B cell (primary cell): ENCODE results near the gene DACT2. TPM values are rescaled to one million over a fixed set of nuclear protein-coding genes. Genes with fewer than 3 reads are reported as not detected.

Source experiments
- ATAC-seq: fragments of 200-7000 bp; cut with Tn5 transposase; one replicate; pipeline ENCODE4 v1.10.0; 2021; ENCODE audit warnings: low read depth, mild to moderate bottlenecking, moderate number of reproducible peaks, moderate library complexity
- CTCF ChIA-PET: fragments of 350-600 bp; sonication (Branson Sonifier 250); formaldehyde crosslinking; loops from one replicate; lab custom pipeline; 2021; ENCODE audit warnings: antibody characterized with exemption, inconsistent platforms; lab: Charles Lee
- POLR2A ChIA-PET: fragments of 350-600 bp; sonication (Branson Sonifier 250); formaldehyde crosslinking; loops from one replicate; lab custom pipeline; 2021; ENCODE audit warnings: antibody characterized with exemption; lab: Charles Lee
- DNase-seq: peaks from one replicate; pipeline ENCODE4 v3.0.0; 2013
- H2AFZ ChIP-seq: 2 replicates; pipeline ENCODE4 v1.6.1; 2012; ENCODE audit warnings: mild to moderate bottlenecking, low read depth, low read length; ENCODE audit not compliant: insufficient read depth, poor library complexity, severe bottlenecking
- H3K27ac ChIP-seq, 2 donors: 1 replicate in 1 of 2; 2 replicates in 1 of 2; pipeline ENCODE4 v1.5.1; 2012 to 2013; ENCODE audit warnings: low read length in 2 of 2, mild to moderate bottlenecking in 2 of 2, moderate library complexity in 1 of 2
- H3K27me3 ChIP-seq, 4 experiments: fragments of 200-600 bp in 1 of 4; sonication (generic) in 1 of 4; replicated peaks in 1 of 4; 1 replicate in 2 of 4; 2 replicates in 2 of 4; pipeline versions ENCODE4 v1.6.1 to v1.7.0; 2013 to 2016; ENCODE audit warnings: low read length in 3 of 4, mild to moderate bottlenecking in 2 of 4, mixed read lengths in 1 of 4, moderate library complexity in 1 of 4; ENCODE audit not compliant: insufficient read depth in 4 of 4, control insufficient read depth in 3 of 4; ENCODE audit errors: control extremely low read depth in 1 of 4
- H3K36me3 ChIP-seq, 2 experiments: replicated peaks in 1 of 2; 1 replicate in 1 of 2; 2 replicates in 1 of 2; pipeline versions ENCODE4 v1.6.1 to v1.7.1; 2013; ENCODE audit warnings: low read length in 1 of 2; ENCODE audit not compliant: insufficient read depth in 2 of 2, control insufficient read depth in 1 of 2; ENCODE audit errors: control extremely low read depth in 1 of 2, extremely low read depth in 1 of 2
- H3K4me1 ChIP-seq, 2 donors: fragments of 200-600 bp in 1 of 2; sonication (generic) in 1 of 2; 1 replicate in 1 of 2; 2 replicates in 1 of 2; pipeline versions ENCODE4 v1.5.1 to v1.6.1; 2013 to 2017; ENCODE audit warnings: low read length in 2 of 2; ENCODE audit not compliant: control insufficient read depth in 2 of 2, insufficient read depth in 2 of 2
- H3K4me2 ChIP-seq: replicated peaks from 2 replicates; pipeline ENCODE3; 2012; ENCODE audit warnings: mild to moderate bottlenecking, low read depth, low read length; ENCODE audit not compliant: poor library complexity, severe bottlenecking
- H3K4me3 ChIP-seq, 5 experiments: fragments of 200-600 bp in 1 of 5; sonication (generic) in 1 of 5; 1 replicate in 3 of 5; 2 replicates in 2 of 5; pipeline versions ENCODE4 v1.5.1 to v1.7.0; 2011 to 2016; ENCODE audit warnings: low read length in 4 of 5, mild to moderate bottlenecking in 4 of 5, low read depth in 2 of 5, control low read depth in 1 of 5, moderate library complexity in 1 of 5; ENCODE audit not compliant: insufficient read depth in 1 of 5; ENCODE audit errors: control extremely low read depth in 1 of 5, extremely low read depth in 1 of 5
- H3K79me2 ChIP-seq: fragments of 200-600 bp; sonication (generic); one replicate; pipeline ENCODE4 v1.6.0; 2016; ENCODE audit warnings: low read length; ENCODE audit not compliant: control insufficient read depth, insufficient read depth
- H3K9ac ChIP-seq: fragments of 200-600 bp; sonication (generic); 2 replicates; pipeline ENCODE4 v1.6.1; 2017; ENCODE audit warnings: mild to moderate bottlenecking, low read length, moderate library complexity
- H3K9me3 ChIP-seq, 3 donors: one replicate each; pipeline versions ENCODE4 v1.6.1 to v1.7.1; 2013; ENCODE audit warnings: low read length in 2 of 3; ENCODE audit not compliant: control insufficient read depth in 2 of 3, insufficient read depth in 1 of 3; ENCODE audit errors: control extremely low read depth in 1 of 3
- H4K20me1 ChIP-seq: 2 replicates; pipeline ENCODE4 v1.6.0; 2012; ENCODE audit warnings: mild to moderate bottlenecking, low read length; ENCODE audit not compliant: insufficient read depth, control insufficient read depth, poor library complexity, severe bottlenecking
- H3K27ac Mint-ChIP-seq: one replicate; pipeline ENCODE4 v1.8.0; 2021; ENCODE audit warnings: mixed read lengths
- H3K27me3 Mint-ChIP-seq: one replicate; pipeline ENCODE4 v1.8.0; 2021; ENCODE audit warnings: mixed read lengths
- H3K4me1 Mint-ChIP-seq: one replicate; pipeline ENCODE4 v1.8.0; 2021; ENCODE audit warnings: mixed read lengths
- H3K4me3 Mint-ChIP-seq: one replicate; pipeline ENCODE4 v1.8.0; 2021; ENCODE audit warnings: mixed read lengths
- H3K9me3 Mint-ChIP-seq: one replicate; pipeline ENCODE4 v1.8.0; 2022; ENCODE audit warnings: mixed read lengths; ENCODE audit not compliant: insufficient read depth
- EZH2 ChIP-seq: IDR thresholded peaks from 2 replicates; pipeline ENCODE4 v1.6.1; 2012; ENCODE audit warnings: borderline replicate concordance, low read depth, mild to moderate bottlenecking, moderate library complexity, low read length; ENCODE audit not compliant: insufficient read depth, poor library complexity, severe bottlenecking
- WGBS: methylation state at CpG from one replicate; pipeline ENCODE4 v1.1.5; 2013; ENCODE audit warnings: missing lambda C conversion rate; ENCODE audit not compliant: insufficient coverage; 5-methylcytosine and 5-hydroxymethylcytosine counted together
- intact Hi-C: fragments of 100-400 bp; cut with micrococcal nuclease; formaldehyde crosslinking; loops from one replicate; pipeline ENCODE4 v1.10.0; 2022
- polyA plus RNA-seq: library from polyadenylated mRNA; depleted of rRNA; stranded (reverse); fragments of >200 nt; gene quantifications from 2 replicates; pipeline ENCODE4 v1.2.3, GENCODE V29; 2012
- total RNA-seq, 2 donors: library from RNA; stranded (reverse); fragments of 120-200 nt in 1 of 2; gene quantifications; 1 replicate in 1 of 2; 2 replicates in 1 of 2; pipeline versions ENCODE4 v1.2.3 to v1.2.4, GENCODE V29; 2013 to 2022
- TF ChIP-seq, protein P1 (sequence below): fragments of 200-600 bp; IDR thresholded peaks from one replicate; pipeline ENCODE4 v1.8.0; 2022; ENCODE audit warnings: antibody characterized with exemption, mild to moderate bottlenecking

The DACT2 gene
- total and polyA plus RNA-seq, 2 donors (not counting 1 experiment from before 2014, with no cell fraction given) = not detected

DNA sequence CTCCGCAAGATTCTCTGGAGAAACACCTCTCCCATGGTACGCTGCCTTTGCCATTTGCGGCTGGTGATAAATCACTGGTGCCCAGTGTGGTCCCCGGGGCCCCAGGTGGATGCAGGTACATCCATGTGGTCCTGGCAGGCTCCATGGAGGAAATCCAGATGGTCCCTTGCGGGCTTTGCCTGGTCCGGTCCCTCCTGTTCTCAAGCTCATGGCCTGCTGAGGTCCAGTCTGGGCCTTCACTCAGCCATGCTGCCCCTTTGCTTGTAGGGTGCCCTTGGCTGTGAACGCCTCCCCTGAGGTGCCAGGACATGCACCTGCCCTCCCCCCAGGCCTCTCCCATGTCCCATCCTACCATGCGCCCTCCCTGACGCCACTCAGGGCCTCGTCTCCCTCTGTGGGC lies 21.2 kb upstream of the DACT2 start:
- ChIA-PET CTCF (no interaction called here), POLR2A (no interaction called here)
- Mint-ChIP-seq H3K4me1 (no peaks in the 10 kb centered on the region), H3K4me3 (no peak overlapping the region), H3K27me3 (peaks cover 11% of the 10 kb centered on the region), H3K9me3 (no peaks in the 10 kb centered on the region), H3K27ac (no peak overlapping the region)
- Histone ChIP-seq H3K4me3 (no peak overlapping the region), H3K79me2 (no peaks in the 10 kb centered on the region), H3K4me2 (no peak overlapping the region), H2AFZ (no peak overlapping the region), H3K36me3 (no peaks in the 10 kb centered on the region), H3K27ac (no peak overlapping the region), H3K4me1 (no peaks in the 10 kb centered on the region), H4K20me1 (no peaks in the 10 kb centered on the region), H3K9me3 (peaks cover 0 to 10% (median 0%) of the 10 kb centered on the region in 3 donors), H3K9ac (no peak overlapping the region), H3K27me3 (no peaks in the 10 kb centered on the region)
- ATAC-seq = no peak
- TF ChIP-seq, protein P1, sequence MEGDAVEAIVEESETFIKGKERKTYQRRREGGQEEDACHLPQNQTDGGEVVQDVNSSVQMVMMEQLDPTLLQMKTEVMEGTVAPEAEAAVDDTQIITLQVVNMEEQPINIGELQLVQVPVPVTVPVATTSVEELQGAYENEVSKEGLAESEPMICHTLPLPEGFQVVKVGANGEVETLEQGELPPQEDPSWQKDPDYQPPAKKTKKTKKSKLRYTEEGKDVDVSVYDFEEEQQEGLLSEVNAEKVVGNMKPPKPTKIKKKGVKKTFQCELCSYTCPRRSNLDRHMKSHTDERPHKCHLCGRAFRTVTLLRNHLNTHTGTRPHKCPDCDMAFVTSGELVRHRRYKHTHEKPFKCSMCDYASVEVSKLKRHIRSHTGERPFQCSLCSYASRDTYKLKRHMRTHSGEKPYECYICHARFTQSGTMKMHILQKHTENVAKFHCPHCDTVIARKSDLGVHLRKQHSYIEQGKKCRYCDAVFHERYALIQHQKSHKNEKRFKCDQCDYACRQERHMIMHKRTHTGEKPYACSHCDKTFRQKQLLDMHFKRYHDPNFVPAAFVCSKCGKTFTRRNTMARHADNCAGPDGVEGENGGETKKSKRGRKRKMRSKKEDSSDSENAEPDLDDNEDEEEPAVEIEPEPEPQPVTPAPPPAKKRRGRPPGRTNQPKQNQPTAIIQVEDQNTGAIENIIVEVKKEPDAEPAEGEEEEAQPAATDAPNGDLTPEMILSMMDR = no peak
- TF ChIP-seq EZH2 = no peak
- DNase-seq = no peak
- WGBS = 88% methylated on average over 7 of the region's 10 CpGs
- intact Hi-C loops = no loop called here

DNA sequence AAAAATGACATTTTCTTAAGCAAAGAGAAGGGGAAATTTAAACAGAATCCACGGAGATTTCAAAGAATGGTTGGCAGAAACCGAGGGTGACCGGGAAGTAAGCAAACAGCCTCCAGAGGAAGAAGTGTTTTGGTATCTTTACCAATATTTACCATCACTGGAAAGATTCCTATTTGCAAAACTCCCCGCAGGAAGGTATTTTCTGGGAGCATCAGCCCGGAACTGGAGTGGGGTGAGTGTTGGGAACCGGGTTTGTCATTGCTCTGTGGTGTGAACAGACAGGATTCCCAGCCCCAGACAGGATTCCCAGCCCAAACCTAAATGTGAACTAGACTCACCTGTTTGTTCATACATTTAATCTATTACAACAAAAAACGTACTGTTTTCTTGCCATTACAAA lies 19.2 kb upstream of the DACT2 start:
- Histone ChIP-seq H3K9me3 (peaks cover 0 to 12% (median 0%) of the 10 kb centered on the region in 3 donors), H3K27ac (no peak overlapping the region), H3K79me2 (no peaks in the 10 kb centered on the region), H2AFZ (no peak overlapping the region), H3K4me1 (no peaks in the 10 kb centered on the region), H4K20me1 (no peaks in the 10 kb centered on the region), H3K27me3 (no peaks in the 10 kb centered on the region), H3K4me2 (no peak overlapping the region), H3K36me3 (no peaks in the 10 kb centered on the region), H3K4me3 (no peak overlapping the region), H3K9ac (no peak overlapping the region)
- CTCF ChIA-PET = no interaction called here
- no peak overlapping the region for H3K27ac Mint-ChIP-seq
- TF ChIP-seq, protein P1 = no peak
- TF ChIP-seq EZH2 = no peak
- intact Hi-C loops = no loop called here
- no peaks in the 10 kb centered on the region for H3K4me1 Mint-ChIP-seq
- H3K27me3 Mint-ChIP-seq = peaks cover 3% of the 10 kb centered on the region
- POLR2A ChIA-PET = no interaction called here
- H3K9me3 Mint-ChIP-seq = no peaks in the 10 kb centered on the region
- no peak for ATAC-seq
- no peak overlapping the region for H3K4me3 Mint-ChIP-seq
- WGBS = no CpG with 5 or more reads among the region's 7 CpGs
- DNase-seq = no peak
